ENCODE data around the gene DENND4A. TPM values are rescaled to one million over a fixed set of nuclear protein-coding genes. Genes with fewer than 3 reads are reported as not detected.
"Not testable (repeated sequence)": the region's sequence is repeated elsewhere in the genome, so short reads cannot be mapped to it uniquely, and the experiment has no call there.

The DENND4A gene
- total RNA-seq, 1 donor from 2014 or later = 18.6 TPM

DNA sequence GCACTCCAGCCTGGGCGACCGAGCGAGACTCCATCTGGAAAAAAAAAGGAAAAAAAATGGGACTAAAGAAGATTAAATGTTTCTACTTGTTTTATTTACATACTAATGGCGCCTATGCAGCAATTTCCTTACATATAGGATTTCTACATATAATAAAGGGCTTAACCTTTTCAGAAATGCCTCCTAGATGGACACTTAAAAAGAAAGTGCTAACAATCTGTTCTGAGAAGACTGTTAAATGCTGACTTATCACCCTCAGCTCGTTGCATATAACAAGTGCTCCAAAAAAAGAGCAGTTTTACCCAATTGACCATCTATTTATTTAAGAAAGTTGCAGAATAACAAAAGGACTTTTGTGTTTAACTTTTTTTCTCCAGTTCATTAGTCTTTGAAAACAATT is 32.7 kb downstream of the DENND4A start:
- DNase-seq (ENCODE audit: low read depth in 2 of 2) = no peak

DNA sequence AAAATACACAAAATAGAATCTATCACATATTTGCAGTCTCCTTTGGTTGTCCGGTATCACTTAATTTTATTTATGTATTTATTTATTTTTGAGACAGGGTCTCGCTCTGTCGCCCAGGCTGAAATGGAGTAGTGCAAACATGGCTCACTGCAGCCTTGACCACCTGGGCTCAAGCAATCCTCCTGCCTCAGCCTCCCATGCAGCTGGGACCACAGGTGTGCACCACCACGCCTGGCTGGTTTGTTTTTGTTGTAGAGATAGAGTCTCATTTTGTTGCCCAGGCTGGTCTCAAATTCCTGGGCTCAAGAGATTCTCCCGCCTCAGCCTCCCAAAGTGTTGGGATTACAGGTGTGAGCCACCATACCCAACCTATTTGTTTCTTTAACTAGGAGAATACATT is 33.9 kb downstream of the DENND4A start:
- no peak for DNase-seq (ENCODE audit: low read depth in 2 of 2)

DNA sequence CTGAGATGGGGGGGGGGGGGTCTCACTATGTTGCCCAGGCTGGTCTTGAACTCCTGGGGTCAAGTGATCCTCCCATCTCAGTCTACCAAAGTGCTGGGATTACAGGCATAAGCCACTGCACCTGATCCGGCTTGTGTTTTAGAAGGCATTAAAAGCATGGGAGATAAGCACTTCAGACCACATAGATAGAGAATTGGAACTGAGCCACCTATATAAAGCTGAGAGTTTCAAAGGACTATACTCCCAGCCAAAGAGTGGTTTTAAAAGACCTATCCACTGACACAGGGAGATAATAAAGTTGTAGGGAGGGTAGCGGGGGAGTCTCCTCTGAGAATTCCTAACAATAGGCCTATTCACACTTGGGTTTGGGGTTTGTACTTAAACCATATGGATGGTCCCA is 34.8 kb downstream of the DENND4A start:
- DNase-seq (ENCODE audit: low read depth in 2 of 2) = no peak

DNA sequence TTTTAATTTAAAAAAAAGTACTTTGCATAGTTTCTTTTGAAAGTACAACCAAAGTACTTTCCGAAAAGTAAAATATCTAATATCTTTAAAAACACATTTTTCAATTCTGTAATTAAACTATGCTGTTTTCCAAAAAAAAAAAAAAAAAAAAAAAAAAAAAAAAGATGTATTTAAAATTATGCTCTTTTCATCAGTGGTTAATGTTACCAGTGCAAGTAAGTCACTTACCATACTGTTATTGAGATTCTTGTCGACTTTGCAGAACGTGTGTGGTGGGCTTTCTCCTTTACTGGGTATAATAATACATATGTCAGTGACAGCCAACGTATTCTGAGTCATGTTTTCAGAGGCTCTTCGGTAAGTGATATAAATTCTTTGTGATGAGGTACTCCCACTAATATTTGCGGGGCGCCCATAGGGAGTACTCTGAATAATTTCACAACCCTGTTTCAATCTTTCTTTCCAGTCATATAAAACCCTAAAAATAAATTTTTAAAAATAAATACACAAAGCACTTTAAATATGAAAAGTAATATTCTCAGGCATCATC is 39.9 kb downstream of the DENND4A start:
- DNase-seq (ENCODE audit: low read depth in 2 of 2) = no peak

GRCh38 chr15:65751431-65751830 is 40.7 kb downstream of the DENND4A start:
- no peak for DNase-seq (ENCODE audit: low read depth in 2 of 2)

DNA sequence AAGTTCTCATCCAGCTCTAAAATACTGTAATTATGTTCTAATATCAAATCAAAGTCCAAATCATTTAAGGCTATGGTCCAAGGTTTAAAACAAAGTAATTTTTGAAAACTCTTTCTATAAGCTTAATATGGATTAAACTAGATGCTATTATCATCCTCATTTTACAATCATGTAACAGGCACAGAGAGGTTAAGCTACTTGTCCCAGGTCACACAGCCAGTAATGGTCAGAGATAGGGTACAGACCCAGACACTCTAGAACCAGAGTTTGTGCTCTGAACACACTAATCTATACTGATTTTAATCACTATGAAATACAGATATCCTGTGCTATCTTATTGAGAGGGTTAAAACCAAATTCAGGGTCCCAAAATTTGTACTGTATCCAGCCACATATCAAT is 44.8 kb downstream of the DENND4A start:
- no peak for DNase-seq (ENCODE audit: low read depth in 2 of 2)

GRCh38 chr15:65743637-65744252 is 48.3 kb downstream of the DENND4A start:
- no peak for DNase-seq (ENCODE audit: low read depth in 2 of 2)

DNA sequence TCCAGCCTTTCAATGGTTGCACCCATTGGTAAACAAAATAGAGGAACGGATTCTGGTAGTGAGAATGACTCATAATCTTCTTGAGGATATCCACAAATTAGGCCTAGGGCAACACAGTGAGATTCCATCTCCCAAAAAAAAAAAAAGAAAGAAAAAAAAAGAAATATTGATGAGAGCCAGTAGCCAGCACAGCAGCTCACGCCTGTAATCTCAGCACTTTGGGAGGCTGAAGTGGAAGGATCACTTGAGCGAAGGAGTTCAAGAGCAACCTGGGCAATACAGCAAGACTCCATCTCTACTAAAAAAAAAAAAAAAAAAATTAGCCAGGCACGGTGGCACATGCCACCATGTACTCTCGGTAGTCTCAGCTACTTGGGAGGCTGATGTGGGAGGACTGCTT is 51.9 kb downstream of the DENND4A start:
- no peak for DNase-seq (ENCODE audit: low read depth in 2 of 2)

GRCh38 chr15:65738649-65739048 is 53.4 kb downstream of the DENND4A start:
- peak in 1 of 2 donors; percentile 44 for DNase-seq (ENCODE audit: low read depth in 2 of 2)

DNA sequence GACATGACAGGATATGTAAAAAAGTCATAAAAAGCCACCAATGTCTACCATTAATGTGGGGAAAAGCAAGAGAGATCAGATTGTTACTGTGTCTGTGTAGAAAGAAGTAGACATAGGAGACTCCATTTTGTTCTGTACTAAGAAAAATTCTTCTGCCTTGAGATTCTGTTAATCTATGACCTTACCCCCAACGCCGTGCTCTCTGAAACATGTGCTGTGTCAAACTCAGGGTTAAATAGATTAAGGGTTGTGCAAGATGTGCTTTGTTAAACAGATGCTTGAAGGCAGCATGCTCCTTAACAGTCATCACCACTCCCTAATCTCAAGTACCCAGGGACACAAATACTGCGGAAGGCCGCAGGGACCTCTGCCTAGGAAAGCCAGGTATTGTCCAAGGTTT is 58.5 kb downstream of the DENND4A start:
- not testable (repeated sequence) for DNase-seq (ENCODE audit: low read depth in 2 of 2)

- DNase-seq (ENCODE audit: low read depth in 2 of 2) = no peak
Observed at GRCh38 chr15:65732698-65733097, 59.4 kb downstream of the DENND4A start.

- DNase-seq (ENCODE audit: low read depth in 2 of 2) = no peak
Observed at GRCh38 chr15:65731926-65732325, 60.2 kb downstream of the DENND4A start.

- DNase-seq (ENCODE audit: low read depth in 2 of 2) = peak; percentile 12 to 35
Observed at GRCh38 chr15:65730549-65731172, 61.4 kb downstream of the DENND4A start.

DNA sequence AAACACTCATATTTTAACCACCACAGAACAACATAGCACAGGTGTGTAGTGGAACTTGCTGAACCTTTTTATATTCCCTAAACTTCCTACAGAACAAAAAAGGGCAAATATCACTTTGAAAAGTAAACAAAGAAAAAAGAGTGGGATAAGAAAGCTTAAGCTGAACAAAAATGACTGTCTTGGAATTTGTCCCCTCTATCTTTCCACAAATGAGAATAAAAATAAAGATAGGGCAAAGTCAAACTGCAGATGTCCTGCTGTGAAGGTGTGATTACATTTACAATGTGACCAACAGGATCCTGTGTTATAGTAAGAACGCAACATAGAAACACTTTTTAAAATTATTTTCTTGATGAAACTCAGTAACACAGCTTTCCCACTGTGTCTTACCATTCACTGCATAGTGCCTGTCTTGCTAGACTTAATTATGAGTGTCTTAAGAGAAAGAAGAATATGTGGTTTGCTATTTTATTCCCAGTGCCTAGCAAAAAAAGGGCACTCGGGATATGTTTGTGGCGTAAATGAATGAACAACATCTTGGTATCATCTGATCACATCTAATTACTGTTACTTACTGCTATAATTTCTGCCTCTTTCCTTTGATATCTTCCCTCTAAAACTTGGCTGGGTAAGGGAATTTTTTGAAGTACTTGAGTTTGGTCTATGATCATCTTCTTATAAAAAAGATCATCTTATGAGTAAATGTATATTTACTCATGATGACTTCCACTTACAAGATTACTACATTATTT is 67.5 kb downstream of the DENND4A start:
- DNase-seq (ENCODE audit: low read depth in 2 of 2) = no peak

GRCh38 chr15:65723876-65724275 is 68.2 kb downstream of the DENND4A start:
- no peak for DNase-seq (ENCODE audit: low read depth in 2 of 2)

DNA sequence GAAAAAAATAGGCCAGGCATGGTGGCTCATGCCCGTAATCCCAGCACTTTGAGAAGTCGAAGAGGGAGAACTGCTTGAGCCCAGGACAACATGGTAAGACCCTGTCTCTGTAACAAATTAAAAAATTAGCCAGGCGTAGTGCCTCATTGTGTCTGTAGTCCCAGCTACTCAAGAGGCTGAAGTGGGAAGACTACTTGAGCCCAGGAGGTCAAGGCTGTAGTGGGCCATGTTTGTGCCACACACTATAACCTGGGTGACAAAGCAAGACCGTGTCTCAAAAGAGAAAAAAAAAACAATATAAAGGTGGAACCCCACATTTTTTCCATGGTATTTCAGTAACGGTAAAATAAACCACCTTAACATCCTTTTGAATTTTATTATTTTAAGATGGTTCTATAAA is 69.9 kb downstream of the DENND4A start:
- no peak for DNase-seq (ENCODE audit: low read depth in 2 of 2)

- DNase-seq (ENCODE audit: low read depth in 2 of 2) = no peak
Observed at GRCh38 chr15:65712415-65712814, 79.7 kb downstream of the DENND4A start.

DNA sequence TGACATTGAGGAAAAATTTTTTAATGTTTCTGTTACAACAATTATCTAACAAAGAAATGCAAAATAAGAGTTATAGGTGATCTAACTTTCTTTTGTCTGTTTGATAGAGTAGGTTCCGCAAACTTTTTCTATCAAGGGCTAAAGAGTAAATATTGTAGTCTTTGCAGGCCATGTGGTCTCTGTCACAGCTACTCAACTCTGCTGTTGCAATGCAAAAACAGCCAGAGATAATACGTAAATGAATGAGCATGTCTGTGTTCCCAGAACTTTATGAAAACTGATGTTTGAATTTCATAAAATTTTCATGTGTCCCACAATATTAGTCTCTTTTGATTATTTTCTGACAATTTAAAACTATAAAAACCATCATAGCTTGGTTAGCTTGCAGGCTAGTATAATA is 97.0 kb downstream of the DENND4A start:
- no peak for DNase-seq (ENCODE audit: low read depth in 2 of 2)

- no peak for DNase-seq (ENCODE audit: low read depth in 2 of 2)
Observed at GRCh38 chr15:65690778-65691177, 101.3 kb downstream of the DENND4A start.

- no peak for DNase-seq (ENCODE audit: low read depth in 2 of 2)
Observed at GRCh38 chr15:65690173-65690572, 101.9 kb downstream of the DENND4A start.

DNA sequence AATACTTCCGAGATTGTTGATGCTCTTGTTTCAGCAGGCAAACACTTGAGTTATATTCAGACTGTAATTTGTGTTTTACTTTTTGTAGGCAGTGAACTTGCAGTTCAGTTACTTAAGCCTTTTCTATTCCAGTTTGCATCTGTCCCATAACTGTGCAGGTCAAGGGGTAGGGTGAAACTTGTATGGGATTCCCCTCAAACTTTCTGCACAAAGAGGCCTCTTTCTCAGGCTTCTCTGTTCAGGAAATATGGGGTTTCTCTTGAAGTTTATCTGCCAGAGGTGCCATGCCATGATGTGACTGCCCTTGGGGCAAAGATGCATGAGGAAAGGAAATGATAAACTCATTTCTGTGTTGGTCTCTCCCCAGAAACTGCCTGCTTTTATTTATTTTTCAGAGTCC is 103.6 kb downstream of the DENND4A start:
- no peak for DNase-seq (ENCODE audit: low read depth in 2 of 2)

DNA sequence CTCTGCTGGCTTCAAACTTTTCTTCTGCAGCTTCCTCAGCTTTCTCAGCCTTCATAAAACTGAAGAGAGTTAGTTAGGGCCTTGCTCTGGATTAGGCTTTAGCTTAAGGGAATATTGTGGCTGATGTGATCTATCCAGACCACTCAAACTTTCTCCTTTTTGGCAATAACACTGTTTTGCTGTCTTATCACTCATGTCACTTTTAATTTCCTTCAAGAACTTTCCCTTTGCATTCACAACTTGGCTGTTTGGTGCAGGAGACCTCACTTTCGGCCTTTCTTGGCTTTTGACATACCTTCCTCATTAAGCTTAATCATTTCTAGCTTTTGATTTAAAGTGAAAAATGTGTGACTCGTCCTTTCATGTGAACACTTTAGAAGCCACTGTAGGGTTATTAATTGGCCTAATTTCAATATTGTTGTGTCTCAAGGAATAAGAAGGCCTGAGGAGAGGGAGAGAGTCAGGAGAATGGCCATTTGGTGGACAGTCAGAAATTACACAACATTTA is 109.6 kb downstream of the DENND4A start:
- DNase-seq (ENCODE audit: low read depth in 2 of 2) = no peak
